DOHH2 (cell line): ENCODE data around the gene TRAPPC2L.

Experiments
- H3F3A ChIP-seq: fragments of 200-600 bp; sonication (generic), shearing (Covaris generic); 2 replicates; pipeline ENCODE4 v1.6.0; 2016; ENCODE audit warnings: antibody characterized with exemption, mild to moderate bottlenecking; ENCODE audit not compliant: control insufficient read depth, insufficient read depth
- H3K27ac ChIP-seq: fragments of 200-600 bp; sonication (generic); 2 replicates; pipeline ENCODE4 v1.5.1; 2014; ENCODE audit warnings: low read depth, mild to moderate bottlenecking, low read length, moderate library complexity
- H3K27me3 ChIP-seq: fragments of 200-600 bp; sonication (generic); 2 replicates; pipeline ENCODE4 v1.6.1; 2014; ENCODE audit warnings: mild to moderate bottlenecking, low read length, mixed read lengths; ENCODE audit not compliant: control insufficient read depth
- H3K36me3 ChIP-seq: fragments of 200-600 bp; sonication (generic); 2 replicates; pipeline ENCODE4 v1.6.1; 2014; ENCODE audit warnings: mild to moderate bottlenecking, low read length, moderate library complexity, mixed read lengths; ENCODE audit not compliant: control insufficient read depth
- H3K4me1 ChIP-seq: fragments of 200-600 bp; sonication (generic); 2 replicates; pipeline ENCODE4 v1.6.1; 2014; ENCODE audit warnings: mild to moderate bottlenecking, low read length, mixed read lengths; ENCODE audit not compliant: control insufficient read depth
- H3K4me2 ChIP-seq: fragments of 200-600 bp; sonication (generic); 2 replicates; pipeline ENCODE4 v1.6.0; 2014; ENCODE audit warnings: mild to moderate bottlenecking, low read length, moderate library complexity
- H3K4me3 ChIP-seq: fragments of 200-600 bp; sonication (generic); 2 replicates; pipeline ENCODE4 v1.5.1; 2014; ENCODE audit warnings: mild to moderate bottlenecking, low read length, mixed read lengths
- H3K79me2 ChIP-seq: fragments of 200-600 bp; sonication (generic); 2 replicates; pipeline ENCODE4 v1.6.1; 2014; ENCODE audit warnings: mild to moderate bottlenecking, low read length, mixed read lengths; ENCODE audit not compliant: control insufficient read depth
- H3K9me2 ChIP-seq: fragments of 200-600 bp; sonication (generic); replicated peaks from 2 replicates; pipeline ENCODE4 v1.6.1; 2014; ENCODE audit warnings: mild to moderate bottlenecking, low read length, mixed read lengths; ENCODE audit not compliant: control insufficient read depth
- H3K9me3 ChIP-seq: fragments of 200-600 bp; sonication (generic); 2 replicates; pipeline ENCODE4 v1.6.1; 2014; ENCODE audit warnings: antibody characterized with exemption, low read length, mixed read lengths; ENCODE audit not compliant: control insufficient read depth, insufficient read depth
- H4K20me1 ChIP-seq: fragments of 200-600 bp; sonication (generic); 2 replicates; pipeline ENCODE4 v1.6.0; 2014; ENCODE audit warnings: low read depth, mild to moderate bottlenecking, antibody characterized with exemption, low read length, moderate library complexity; ENCODE audit not compliant: control insufficient read depth, insufficient read depth
- EZH2phosphoT487 ChIP-seq: fragments of 200-600 bp; sonication (generic); IDR thresholded peaks from 2 replicates; pipeline ENCODE4 v1.6.1; 2017; ENCODE audit warnings: borderline replicate concordance, mild to moderate bottlenecking, antibody characterized with exemption, low read length, moderate library complexity, mixed read lengths
- TF ChIP-seq, protein P1 (sequence below): fragments of 200-600 bp; sonication (generic); IDR thresholded peaks from one replicate; pipeline ENCODE4 v1.5.1; 2014; ENCODE audit warnings: antibody characterized with exemption, mild to moderate bottlenecking, low read depth, low read length; ENCODE audit not compliant: poor library complexity, severe bottlenecking

Gene TRAPPC2L

GRCh38 chr16:88817785-88818574 lies 38.9 kb upstream of the TRAPPC2L start:
- Histone ChIP-seq H3K9me3 (no peaks in the 10 kb centered on the region), H3F3A (no peaks in the 10 kb centered on the region; the same call in 1 of the 2 replicates), H3K4me3 (no peak overlapping the region), H4K20me1 (no peaks in the 10 kb centered on the region), H3K27me3 (no peaks in the 10 kb centered on the region), H3K9me2 (no peaks in the 10 kb centered on the region), H3K79me2 (no peaks in the 10 kb centered on the region), H3K4me1 (no peaks in the 10 kb centered on the region), H3K36me3 (no peaks in the 10 kb centered on the region), H3K4me2 (no peak overlapping the region), H3K27ac (no peak overlapping the region)
- no peak for TF ChIP-seq EZH2phosphoT487
- TF ChIP-seq, protein P1, sequence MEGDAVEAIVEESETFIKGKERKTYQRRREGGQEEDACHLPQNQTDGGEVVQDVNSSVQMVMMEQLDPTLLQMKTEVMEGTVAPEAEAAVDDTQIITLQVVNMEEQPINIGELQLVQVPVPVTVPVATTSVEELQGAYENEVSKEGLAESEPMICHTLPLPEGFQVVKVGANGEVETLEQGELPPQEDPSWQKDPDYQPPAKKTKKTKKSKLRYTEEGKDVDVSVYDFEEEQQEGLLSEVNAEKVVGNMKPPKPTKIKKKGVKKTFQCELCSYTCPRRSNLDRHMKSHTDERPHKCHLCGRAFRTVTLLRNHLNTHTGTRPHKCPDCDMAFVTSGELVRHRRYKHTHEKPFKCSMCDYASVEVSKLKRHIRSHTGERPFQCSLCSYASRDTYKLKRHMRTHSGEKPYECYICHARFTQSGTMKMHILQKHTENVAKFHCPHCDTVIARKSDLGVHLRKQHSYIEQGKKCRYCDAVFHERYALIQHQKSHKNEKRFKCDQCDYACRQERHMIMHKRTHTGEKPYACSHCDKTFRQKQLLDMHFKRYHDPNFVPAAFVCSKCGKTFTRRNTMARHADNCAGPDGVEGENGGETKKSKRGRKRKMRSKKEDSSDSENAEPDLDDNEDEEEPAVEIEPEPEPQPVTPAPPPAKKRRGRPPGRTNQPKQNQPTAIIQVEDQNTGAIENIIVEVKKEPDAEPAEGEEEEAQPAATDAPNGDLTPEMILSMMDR = no peak

GRCh38 chr16:88818575-88818874 lies 38.4 kb upstream of the TRAPPC2L start:
- Histone ChIP-seq H3K4me2 (no peak overlapping the region), H3K4me1 (no peaks in the 10 kb centered on the region), H3K9me2 (no peaks in the 10 kb centered on the region), H3K27me3 (no peaks in the 10 kb centered on the region), H3K4me3 (no peak overlapping the region), H3K79me2 (no peaks in the 10 kb centered on the region), H3K9me3 (no peaks in the 10 kb centered on the region), H3K27ac (no peak overlapping the region), H4K20me1 (no peaks in the 10 kb centered on the region), H3K36me3 (no peaks in the 10 kb centered on the region), H3F3A (no peaks in the 10 kb centered on the region; the same call in 1 of the 2 replicates)
- no peak for TF ChIP-seq EZH2phosphoT487
- TF ChIP-seq, protein P1 = no peak

- Histone ChIP-seq H3K36me3 (no peaks in the 10 kb centered on the region), H4K20me1 (no peaks in the 10 kb centered on the region), H3K4me3 (no peak overlapping the region), H3F3A (no peaks in the 10 kb centered on the region), H3K27me3 (no peaks in the 10 kb centered on the region), H3K79me2 (no peaks in the 10 kb centered on the region), H3K4me2 (no peak overlapping the region), H3K9me2 (no peaks in the 10 kb centered on the region), H3K4me1 (no peaks in the 10 kb centered on the region), H3K9me3 (no peaks in the 10 kb centered on the region), H3K27ac (no peak overlapping the region)
- TF ChIP-seq EZH2phosphoT487 = no peak
- TF ChIP-seq, protein P1 = no peak
Observed at GRCh38 chr16:88819126-88819525, 37.8 kb upstream of the TRAPPC2L start.
